Ascending aorta (tissue), 2 donors: ENCODE measurements around the gene MEGF11. TPM values are rescaled to one million over a fixed set of nuclear protein-coding genes. Genes with fewer than 3 reads are reported as not detected.

Source experiments
- DNase-seq, 2 donors: peaks; one replicate each; pipeline ENCODE4 v3.0.0-alpha.2; 2019; ENCODE audit warnings: low spot score in 2 of 2
- H3K27ac ChIP-seq, 2 donors: fragments of 200-600 bp; sonication (generic); one replicate each; pipeline ENCODE4 v1.5.1; 2016 to 2017; ENCODE audit warnings: mild to moderate bottlenecking in 1 of 2
- H3K27me3 ChIP-seq: fragments of 200-600 bp; sonication (generic); one replicate; pipeline ENCODE4 v1.5.1; 2017
- H3K36me3 ChIP-seq, 2 donors: fragments of 200-600 bp; sonication (generic); one replicate each; pipeline ENCODE4 v1.5.1; 2016
- H3K4me1 ChIP-seq, 2 donors: fragments of 200-600 bp; sonication (generic); one replicate each; pipeline ENCODE4 v1.5.1; 2016 to 2017; ENCODE audit warnings: mild to moderate bottlenecking in 1 of 2
- H3K4me3 ChIP-seq, 2 donors: fragments of 200-600 bp; sonication (generic); one replicate each; pipeline ENCODE4 v1.5.1; 2016 to 2017; ENCODE audit warnings: mild to moderate bottlenecking in 1 of 2
- H3K9me3 ChIP-seq, 2 donors: fragments of 200-600 bp; sonication (generic); one replicate each; pipeline ENCODE4 v1.5.1; 2016
- CTCF ChIP-seq, 3 experiments: fragments of 200-600 bp in 2 of 3; fragments of 450-650 bp in 1 of 3; sonication (generic) in 2 of 3; IDR thresholded peaks; one replicate each; pipeline ENCODE4 v1.5.1; 2016 to 2019; ENCODE audit warnings: antibody characterized with exemption in 3 of 3, mild to moderate bottlenecking in 1 of 3, moderate library complexity in 1 of 3
- intact Hi-C: fragments of 100-400 bp; cut with DNase I; formaldehyde crosslinking; loops from one replicate; pipeline ENCODE4 v1.15.1; 2023
- total RNA-seq: library from RNA; depleted of rRNA; stranded (reverse); fragments of >200 nt; gene quantifications from one replicate; pipeline ENCODE4 v1.1.0, GENCODE V29; 2016

MEGF11 gene
- total RNA-seq, 1 donor from 2014 or later = not detected

GRCh38 chr15:65851981-65852380 lies 401.6 kb downstream of the MEGF11 start:
- Histone ChIP-seq H3K27ac (no peak overlapping the region), H3K4me1 (no peaks in the 10 kb centered on the region), H3K4me3 (no peak overlapping the region), H3K27me3 (no peaks in the 10 kb centered on the region), H3K9me3 (no peaks in the 10 kb centered on the region), H3K36me3 (no peaks in the 10 kb centered on the region)
- no peak for TF ChIP-seq CTCF (IDR thresholded peaks at IDR 0.05)
- intact Hi-C loops = loop anchor here (10.0 kb wide), 1 partner anchor 217 kb away; no protein-coding TSS in a partner anchor
- DNase-seq = no peak

- Histone ChIP-seq H3K36me3 (no peaks in the 10 kb centered on the region), H3K27me3 (no peaks in the 10 kb centered on the region), H3K27ac (no peak overlapping the region), H3K4me1 (no peaks in the 10 kb centered on the region), H3K4me3 (no peak overlapping the region), H3K9me3 (no peaks in the 10 kb centered on the region)
- intact Hi-C loops = no loop called here
- TF ChIP-seq CTCF (IDR thresholded peaks at IDR 0.05) = no peak
- no peak for DNase-seq
Measured at GRCh38 chr15:65847989-65848388, 405.6 kb downstream of the MEGF11 start.

GRCh38 chr15:65845826-65846519 lies 407.6 kb downstream of the MEGF11 start:
- H3K4me1 ChIP-seq = peaks cover 0 to 5% of the 10 kb centered on the region in 2 donors
- TF ChIP-seq CTCF (IDR thresholded peaks at IDR 0.05) = no peak
- no peaks in the 10 kb centered on the region for H3K36me3 ChIP-seq
- intact Hi-C loops = no loop called here
- H3K9me3 ChIP-seq = no peaks in the 10 kb centered on the region
- H3K27me3 ChIP-seq = no peaks in the 10 kb centered on the region
- no peak for DNase-seq
- no peak overlapping the region for H3K4me3 ChIP-seq
- no peak overlapping the region for H3K27ac ChIP-seq

Other genes with a start within 250 kb of the MEGF11 start
- gene DIS3L, start 39.8 kb upstream of the MEGF11 start, total RNA-seq = 10.3 TPM
- 6.1 TPM for gene TIPIN, start 102.9 kb upstream of the MEGF11 start, total RNA-seq
- 21.2 TPM for gene MAP2K1, start 133.2 kb upstream of the MEGF11 start, total RNA-seq
- gene SNAPC5, start 244.0 kb upstream of the MEGF11 start, total RNA-seq = 3.7 TPM